Measurements from ENCODE around the gene ATG4B.

The ATG4B gene

DNA sequence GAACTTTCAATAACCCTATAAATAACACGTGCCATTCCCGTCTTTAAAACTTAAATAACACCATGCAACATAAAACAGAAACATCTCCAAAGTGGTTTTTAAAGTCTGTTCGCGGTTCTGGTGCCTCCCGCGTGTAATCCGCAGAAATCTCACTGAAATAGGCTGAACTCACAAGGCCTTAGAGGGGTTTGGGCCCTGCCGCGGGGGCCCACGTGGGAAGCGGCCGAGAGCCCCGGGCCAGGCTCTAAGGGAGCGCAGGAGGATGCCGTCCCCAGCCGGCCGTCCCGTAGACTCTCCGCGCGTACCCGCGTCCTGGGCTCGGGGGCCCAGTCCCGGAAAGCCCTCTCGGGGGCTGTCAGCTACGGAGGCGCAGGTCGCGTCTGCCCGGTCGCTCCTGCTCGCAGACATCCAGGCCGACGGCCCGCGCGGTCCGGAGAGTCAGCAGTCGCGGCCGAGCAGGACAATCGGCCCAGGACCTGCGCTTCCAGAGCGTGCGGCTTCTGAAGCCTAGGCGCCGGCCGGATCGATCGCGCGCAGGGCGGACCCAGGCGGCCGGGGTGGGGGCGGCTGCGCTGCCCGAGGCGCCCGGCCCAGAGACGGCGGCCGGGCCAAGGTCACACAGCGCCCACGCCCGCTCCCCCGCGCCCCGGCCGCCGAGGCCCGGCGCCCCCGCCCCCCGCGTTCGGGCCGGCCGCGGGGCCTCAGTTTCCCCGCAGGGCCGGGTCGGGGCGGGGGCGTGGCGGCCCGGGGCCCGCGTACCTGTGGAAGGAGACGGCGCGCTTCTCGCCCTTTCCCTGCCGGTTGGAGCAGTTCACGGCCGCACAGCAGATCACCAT lies 1.1 kb upstream of the ATG4B start:
- peak; percentile 52 for DNase-seq
- in situ Hi-C loops (cut with HindIII; ENCODE audit: low pct_ligation_motif_present, low pct_unique_long_range_greater_than_20kb, low sequenced_read_pairs), result no loop called here

DNA sequence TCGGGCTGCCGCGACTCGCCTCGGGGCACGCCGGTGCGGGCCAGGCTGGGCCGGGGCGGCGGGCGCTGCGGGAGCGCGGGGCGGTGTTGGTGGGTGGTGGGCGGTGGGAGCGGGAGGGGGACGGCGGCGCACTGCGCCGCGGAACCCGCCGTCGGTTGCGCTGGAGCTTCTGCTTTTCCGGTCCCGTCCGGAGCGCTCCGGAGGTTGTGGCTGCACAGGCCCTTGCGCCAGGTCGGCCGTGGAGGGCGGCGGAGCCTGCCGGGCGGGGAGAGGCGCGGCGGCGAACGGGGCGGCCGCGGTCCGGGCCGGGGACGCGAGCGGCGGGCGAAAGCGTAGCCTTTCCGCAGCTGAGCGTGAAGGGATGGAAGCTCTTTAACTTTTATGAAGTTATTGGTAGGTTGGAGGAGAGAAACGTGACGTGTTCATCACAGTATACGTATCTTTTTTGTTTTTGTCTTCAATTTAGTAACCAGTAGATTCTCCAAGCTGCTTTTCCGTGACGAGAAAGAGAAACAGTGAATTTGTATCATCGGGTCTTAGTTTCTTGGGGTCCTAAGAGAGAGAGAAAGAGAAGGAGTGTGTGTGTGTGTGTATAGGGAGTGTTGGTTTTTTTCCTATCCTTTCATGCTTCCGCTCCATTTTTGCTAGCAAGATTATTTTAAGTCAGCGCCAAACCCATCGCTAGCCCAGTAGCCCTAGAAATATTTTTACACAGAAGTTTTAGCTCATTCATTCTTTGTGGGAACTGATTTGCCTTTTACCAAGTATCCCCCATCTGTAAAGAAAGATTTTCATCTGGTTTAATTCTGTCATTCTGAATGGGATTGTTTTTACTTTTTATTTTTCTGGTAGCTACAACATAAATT lies 535 bp downstream of the ATG4B start:
- DNase-seq, result peak; percentile 38
- in situ Hi-C loops (cut with HindIII; ENCODE audit: low pct_ligation_motif_present, low pct_unique_long_range_greater_than_20kb, low sequenced_read_pairs), result no loop called here

DNA sequence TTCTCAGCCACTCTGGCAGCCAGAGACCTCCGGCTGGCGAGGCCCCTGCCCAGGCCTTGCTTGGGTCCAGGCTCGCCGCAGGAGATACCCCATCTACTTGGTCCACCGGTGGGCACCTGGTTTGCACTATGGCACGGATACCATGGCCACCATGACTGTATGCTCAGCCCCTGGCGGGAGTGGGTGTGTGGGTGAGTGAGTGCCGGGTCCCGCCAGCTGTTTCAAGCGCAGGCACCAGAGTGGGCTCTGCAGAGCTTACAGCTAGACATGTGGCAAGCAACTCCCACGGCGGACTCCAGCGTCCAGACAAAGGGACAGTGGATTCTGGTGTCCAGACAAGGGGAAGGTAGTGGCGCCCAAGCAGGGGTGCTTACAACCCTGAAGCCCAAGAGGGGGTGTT lies 1.4 kb downstream of the ATG4B start:
- in situ Hi-C loops (cut with HindIII; ENCODE audit: low pct_ligation_motif_present, low pct_unique_long_range_greater_than_20kb, low sequenced_read_pairs), result no loop called here
- no peak for DNase-seq

DNA sequence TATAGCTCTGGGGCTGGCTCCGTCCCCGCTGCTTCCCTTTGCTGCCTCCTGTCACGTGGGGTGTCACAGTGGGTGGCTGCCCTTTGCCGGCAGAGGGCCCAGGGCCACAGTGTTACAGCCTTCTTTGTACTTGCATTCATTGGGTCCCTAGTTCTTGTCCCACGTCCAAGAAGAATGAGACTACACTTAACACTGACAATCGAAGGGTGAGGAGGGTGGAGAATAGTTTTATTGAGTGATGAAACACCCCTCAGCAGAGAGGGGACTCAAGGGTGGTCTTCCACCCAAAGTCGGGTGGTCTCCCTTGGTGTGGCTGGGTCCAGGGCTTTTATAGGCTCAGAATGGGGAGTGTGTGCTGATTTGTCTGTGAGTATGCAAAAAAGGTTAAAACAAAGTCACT lies 1.9 kb downstream of the ATG4B start:
- in situ Hi-C loops (cut with HindIII; ENCODE audit: low pct_ligation_motif_present, low pct_unique_long_range_greater_than_20kb, low sequenced_read_pairs), result no loop called here

DNA sequence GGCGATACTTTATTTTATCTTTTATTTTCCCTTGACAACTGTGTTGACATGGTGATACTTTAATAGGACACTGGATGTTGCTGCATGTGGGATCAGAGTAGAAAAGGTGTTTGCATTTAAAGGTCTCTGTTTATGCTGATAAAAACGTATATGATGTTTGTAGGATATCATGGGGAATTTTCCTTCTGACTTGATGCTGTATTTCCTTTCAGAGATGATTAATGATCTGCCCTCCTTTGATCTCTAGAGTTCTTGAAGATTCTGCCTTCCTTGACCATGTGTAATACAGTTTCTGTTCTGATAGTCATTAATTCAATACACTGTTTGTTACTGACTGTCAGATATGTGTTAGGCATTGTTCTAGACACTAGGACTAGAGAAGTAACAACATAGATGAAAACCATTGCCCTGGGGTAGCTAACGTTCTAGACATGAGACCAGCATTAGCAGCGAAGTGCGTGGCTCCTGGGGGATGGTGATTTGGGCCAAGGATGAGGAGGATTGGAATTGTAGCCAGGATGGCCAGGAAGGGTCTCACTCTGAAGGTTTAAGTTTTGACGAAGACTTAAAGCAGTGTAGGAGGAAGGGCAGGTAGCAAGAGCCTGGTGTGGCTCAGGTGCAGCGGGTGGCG lies 2.8 kb downstream of the ATG4B start:
- DNase-seq, result no peak
- in situ Hi-C loops (cut with HindIII; ENCODE audit: low pct_ligation_motif_present, low pct_unique_long_range_greater_than_20kb, low sequenced_read_pairs), result no loop called here

More for the DNA sequence above, 1.9 kb downstream of the ATG4B start:
- no peak for DNase-seq

DNA sequence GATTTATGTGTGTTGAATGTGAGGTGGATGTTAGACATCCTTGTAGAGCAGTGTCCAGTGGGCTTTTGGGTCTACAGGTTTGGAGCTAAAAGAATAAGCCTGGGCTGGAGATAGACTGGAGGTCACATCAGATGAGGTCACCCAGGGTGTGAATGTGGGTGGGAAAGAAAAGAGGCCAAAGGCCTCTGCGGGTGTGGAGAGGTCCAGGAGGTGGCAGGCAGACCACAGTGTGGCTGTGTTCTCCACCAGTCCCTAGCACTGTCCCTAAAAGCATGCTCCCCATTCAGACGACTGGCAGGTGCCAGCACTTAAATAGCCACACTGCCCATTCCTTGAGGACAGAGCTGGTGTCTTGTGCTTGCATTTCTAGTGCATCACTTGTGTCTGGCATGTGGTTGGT lies 4.1 kb downstream of the ATG4B start:
- in situ Hi-C loops (cut with HindIII; ENCODE audit: low pct_ligation_motif_present, low pct_unique_long_range_greater_than_20kb, low sequenced_read_pairs), result no loop called here

DNA sequence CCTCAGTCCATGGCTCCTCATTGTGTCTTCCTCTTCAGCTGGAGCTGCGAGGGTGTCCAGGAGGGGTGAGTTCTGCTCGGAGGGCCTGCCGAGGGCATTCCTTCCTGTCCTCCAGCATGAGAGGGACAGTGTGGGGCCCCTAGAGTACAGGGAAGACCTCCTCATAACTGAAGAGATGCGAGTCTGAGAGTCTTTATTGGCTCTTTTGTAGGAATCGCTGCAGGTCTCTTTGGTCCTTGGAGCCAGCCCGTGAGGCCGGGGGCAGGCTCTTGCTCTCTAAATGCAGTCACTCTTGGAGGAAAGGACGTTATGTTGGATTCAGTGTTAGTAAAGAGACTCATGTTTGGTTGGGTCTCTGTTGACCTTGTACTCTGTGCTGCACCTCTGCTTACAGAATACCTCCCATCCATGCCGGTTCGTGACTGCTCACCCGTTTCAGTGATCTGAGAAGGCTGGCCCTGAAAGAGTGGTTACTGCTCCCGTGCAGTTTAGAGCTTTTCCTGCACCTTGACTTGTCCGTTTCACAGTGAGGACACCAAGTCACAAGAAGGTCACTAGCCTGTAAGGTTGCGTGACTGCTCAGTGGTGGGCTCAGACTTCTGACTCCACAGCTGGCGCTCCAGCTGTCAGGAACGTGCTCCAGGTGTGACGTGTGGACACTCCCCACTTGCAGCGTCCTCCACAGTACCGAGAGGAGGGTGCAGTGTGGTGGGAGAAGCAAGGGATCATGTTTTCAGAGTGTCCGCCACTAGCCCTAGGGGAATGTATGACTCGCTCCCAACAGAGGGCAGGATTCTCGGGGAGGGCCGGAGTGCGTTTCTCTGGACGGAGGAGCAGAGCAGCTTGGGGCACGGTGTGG lies 7.8 kb downstream of the ATG4B start:
- DNase-seq, result no peak
- in situ Hi-C loops (cut with HindIII; ENCODE audit: low pct_ligation_motif_present, low pct_unique_long_range_greater_than_20kb, low sequenced_read_pairs), result no loop called here

More for the DNA sequence above, 4.1 kb downstream of the ATG4B start:
- no peak for DNase-seq

DNA sequence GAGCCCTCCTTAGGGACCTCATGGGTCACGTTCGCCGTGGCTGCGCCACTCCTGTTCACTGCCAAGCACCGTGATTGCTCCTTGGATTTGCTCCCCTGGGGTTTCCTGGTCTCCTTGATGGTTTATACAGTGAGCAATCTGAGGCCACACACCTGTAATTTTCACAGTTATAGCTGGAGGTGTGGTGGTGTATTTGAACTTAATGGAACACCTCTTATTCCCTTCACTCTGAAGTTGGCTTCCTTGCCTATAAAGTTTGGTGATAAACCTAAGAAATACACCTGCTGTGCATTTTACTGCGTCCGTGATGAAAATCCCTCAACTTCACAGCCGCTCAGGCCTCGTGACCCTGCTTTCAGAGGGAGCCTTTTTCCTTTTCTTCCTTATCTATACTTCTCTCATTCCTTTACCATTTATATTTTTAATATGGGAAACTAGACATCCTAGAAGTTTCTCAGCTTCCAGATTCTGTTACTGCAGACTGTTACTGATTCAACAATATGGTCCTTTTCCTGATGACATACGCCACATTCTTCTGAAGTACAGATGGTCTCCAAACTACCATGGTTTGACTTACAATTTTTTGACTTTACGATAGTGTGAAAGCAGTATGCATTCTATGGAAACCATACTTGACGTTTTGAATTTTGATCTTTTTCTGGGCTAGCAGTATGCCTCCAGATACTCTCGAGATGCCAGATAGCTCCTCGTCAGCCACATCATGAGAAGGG lies 8.6 kb downstream of the ATG4B start:
- in situ Hi-C loops (cut with HindIII; ENCODE audit: low pct_ligation_motif_present, low pct_unique_long_range_greater_than_20kb, low sequenced_read_pairs), result no loop called here
- DNase-seq, result no peak

DNA sequence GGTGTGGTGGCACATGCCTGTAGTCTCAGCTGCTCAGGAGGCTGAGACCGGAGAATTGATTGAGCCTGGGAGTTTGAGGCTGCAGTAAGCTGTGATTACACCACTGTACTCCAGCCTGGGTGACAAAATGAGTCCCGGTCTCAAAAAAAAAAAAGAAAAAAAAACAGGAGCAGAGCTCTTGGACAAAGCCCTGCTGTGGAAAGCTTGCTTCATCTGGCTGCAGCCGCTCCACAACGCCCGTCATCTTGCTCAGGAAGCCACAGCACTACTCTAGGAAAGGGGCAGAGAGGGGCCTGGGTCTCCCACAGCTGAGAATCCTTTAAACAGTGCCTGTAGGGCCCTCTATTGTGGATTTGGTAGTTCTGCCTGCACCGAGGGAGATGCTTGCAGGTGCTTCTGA lies 11.0 kb downstream of the ATG4B start:
- no peak for DNase-seq
- in situ Hi-C loops (cut with HindIII; ENCODE audit: low pct_ligation_motif_present, low pct_unique_long_range_greater_than_20kb, low sequenced_read_pairs), result no loop called here

DNA sequence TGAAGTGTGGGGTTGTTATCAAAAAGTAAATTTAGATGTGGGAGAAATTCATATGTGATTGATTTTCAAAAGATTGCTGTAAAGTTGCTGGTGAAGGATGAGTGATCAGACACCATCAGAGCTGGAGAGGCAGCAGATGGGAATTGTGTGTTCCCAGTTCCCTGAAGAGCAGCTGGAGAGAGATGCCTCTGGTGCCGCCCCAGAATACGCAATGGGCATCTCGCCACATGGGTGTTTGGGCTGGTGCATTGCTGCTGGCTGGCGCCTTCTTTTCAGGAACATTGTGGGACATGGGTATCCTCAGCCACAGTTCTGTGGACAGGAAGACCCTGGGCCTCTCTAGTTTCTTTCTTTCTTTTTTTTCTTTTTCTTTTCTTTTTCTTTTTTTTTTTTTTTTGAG lies 11.9 kb downstream of the ATG4B start:
- DNase-seq, result no peak
- in situ Hi-C loops (cut with HindIII; ENCODE audit: low pct_ligation_motif_present, low pct_unique_long_range_greater_than_20kb, low sequenced_read_pairs), result no loop called here

DNA sequence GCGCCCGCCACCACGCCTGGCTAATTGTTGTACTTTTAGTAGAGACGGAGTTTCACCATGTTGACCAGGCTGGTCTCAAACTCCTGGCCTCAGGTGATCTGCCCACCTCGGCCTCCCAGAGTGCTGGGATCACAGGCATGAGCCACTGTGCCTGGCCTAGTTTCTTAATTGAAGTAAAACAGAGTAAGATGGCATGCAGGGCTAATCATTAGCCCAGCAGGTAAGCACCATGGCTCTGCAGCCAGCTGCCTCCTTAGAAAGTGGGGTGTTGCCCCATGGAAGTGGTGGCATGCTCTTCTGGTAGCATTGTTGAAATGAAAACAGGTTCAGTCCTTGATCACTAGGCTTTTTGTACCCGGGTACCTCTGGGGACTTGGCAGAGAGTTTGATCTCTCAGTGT lies 12.4 kb downstream of the ATG4B start:
- in situ Hi-C loops (cut with HindIII; ENCODE audit: low pct_ligation_motif_present, low pct_unique_long_range_greater_than_20kb, low sequenced_read_pairs), result no loop called here
- no peak for DNase-seq

DNA sequence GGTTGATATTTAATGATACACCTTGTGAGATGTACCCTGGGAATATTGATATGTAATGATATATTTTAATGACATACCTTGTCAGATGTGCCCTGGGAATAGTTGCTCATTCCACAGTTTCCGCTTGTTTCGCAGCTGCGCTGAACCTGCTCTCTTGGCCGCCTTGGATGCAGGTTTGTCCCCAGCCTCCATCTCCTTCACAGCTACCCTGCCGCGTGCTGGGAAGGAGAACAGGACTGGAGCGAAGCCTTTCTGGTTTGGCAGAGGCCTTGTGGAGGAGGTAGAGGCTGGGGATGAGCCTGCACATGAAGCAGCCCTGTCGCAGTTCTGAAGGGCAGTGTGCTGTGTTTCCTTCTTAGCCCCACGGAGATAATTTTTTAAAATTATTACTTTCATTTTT lies 14.6 kb downstream of the ATG4B start:
- in situ Hi-C loops (cut with HindIII; ENCODE audit: low pct_ligation_motif_present, low pct_unique_long_range_greater_than_20kb, low sequenced_read_pairs), result no loop called here
- DNase-seq, result no peak

DNA sequence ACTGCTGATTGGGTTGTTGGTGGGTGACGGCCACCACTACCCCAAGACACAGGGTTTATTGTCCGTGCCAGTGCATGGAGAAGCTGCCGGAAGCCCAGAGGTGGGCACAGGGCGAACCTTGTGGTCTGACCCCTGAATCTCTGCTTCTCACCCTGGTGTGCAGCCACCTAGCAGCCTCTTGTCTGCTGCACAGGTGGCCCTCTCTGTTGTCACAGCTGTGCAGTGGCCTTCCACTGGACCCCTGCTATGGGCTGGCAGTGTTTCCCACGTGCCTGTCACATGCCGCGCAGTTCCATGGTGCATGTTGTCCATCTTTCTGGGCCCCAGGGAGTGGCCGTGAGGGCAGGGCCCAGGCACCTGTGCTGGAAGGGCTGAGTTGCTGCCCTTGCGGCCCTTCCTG lies 15.2 kb downstream of the ATG4B start:
- DNase-seq, result no peak
- in situ Hi-C loops (cut with HindIII; ENCODE audit: low pct_ligation_motif_present, low pct_unique_long_range_greater_than_20kb, low sequenced_read_pairs), result no loop called here

DNA sequence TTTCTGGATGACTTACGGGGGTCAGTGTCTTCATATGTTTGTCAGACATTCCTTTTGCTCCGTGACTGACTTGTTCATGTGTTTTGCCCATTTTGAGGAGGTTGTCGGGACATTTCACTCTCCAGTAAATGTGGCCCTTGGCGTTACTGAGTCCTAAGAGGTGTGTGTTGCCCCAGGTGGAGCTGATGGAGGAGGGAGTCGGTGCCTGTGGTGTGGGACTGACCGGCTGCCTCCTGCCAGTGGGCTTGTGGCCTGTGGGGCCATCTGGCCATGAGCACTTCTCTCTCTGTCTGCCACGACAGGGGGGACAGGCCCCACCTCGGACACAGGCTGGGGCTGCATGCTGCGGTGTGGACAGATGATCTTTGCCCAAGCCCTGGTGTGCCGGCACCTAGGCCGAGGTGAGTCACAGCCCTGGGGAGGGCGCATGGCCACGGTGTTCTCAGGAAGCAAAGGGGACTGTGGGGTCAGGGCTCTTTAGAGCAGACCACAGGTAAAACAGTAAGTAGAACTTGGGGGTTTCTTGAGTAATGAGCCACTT lies 15.8 kb downstream of the ATG4B start:
- in situ Hi-C loops (cut with HindIII; ENCODE audit: low pct_ligation_motif_present, low pct_unique_long_range_greater_than_20kb, low sequenced_read_pairs), result no loop called here
- no peak for DNase-seq

DNA sequence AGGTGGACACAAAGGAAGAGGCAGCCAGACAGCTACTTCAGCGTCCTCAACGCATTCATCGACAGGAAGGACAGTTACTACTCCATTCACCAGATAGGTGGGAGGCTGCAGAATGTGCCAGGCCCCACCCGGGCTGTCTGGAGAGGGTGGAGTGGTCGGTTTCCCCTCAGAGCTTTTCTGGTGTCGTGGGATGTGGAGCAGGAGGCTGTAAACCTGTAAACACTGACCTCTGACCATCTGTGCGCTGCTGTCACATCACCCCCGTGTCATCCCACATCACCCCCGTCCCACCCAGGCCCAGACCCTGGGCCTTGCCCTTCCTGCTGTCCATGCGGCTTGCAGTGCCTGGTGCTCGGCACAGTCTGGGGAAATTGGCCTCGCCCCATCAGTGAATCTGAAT lies 17.1 kb downstream of the ATG4B start:
- in situ Hi-C loops (cut with HindIII; ENCODE audit: low pct_ligation_motif_present, low pct_unique_long_range_greater_than_20kb, low sequenced_read_pairs), result no loop called here
- no peak for DNase-seq

DNA sequence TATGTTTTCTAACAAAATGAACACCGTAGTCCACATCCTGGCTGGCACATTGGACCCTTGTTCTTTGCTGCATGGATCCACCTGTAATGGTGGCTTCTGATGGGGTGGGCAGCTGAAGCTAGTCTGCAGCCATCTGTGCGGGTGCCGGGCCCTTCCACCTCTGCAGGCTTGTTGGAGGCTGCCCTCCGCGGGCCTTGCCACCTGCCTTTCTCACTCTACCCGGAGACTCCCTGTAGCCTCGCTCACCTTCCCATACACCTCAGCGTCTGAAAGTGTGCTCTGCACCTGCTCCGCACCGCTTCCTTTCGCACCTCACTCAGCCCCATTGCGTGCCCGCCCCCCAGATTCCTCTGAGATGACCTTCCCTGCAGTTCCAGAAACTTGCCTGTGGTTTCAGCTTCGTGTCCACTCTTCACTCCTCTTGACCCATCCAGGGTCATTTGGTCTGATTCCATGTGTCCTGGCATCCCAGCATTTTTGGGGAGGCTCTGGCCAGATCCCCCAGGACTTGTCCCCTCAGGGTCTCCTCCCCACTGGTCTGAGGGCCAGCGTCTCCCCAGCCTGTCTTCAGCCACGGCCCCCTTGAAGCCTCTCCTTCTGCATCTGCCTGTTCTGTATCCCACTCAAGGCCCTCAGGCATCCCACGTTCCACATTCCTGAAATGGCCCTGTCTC lies 18.2 kb downstream of the ATG4B start:
- in situ Hi-C loops (cut with HindIII; ENCODE audit: low pct_ligation_motif_present, low pct_unique_long_range_greater_than_20kb, low sequenced_read_pairs), result no loop called here
- no peak for DNase-seq

DNA sequence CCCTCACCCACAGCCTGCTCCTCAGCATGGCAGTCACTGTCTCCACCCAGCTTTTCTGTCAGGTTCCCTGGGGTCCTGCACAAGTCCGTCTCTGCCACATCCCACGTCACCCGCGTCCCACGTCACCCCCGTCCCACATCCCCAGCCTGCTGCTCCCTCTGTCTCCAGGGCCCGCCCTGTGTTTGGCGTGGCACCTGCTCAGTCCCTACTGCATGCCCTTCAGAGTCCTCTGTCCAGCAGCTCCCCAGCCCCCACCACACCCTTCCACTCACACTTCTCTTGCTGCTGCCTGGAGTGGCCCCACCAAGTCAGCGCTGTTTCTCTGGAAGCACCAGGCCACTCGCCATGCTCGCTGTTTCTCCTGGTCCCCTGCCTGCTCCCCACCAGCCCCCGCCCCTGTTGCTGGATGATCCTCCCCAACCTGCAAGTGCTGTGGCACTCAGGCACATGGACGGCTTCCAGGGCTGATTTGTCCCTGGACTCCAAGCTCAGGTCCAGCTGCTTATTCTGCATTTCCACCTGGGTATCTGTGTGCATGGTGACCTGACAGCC lies 18.8 kb downstream of the ATG4B start:
- no peak for DNase-seq
- in situ Hi-C loops (cut with HindIII; ENCODE audit: low pct_ligation_motif_present, low pct_unique_long_range_greater_than_20kb, low sequenced_read_pairs), result no loop called here
